Measurements from ENCODE around the gene NSG1.

The NSG1 gene

DNA sequence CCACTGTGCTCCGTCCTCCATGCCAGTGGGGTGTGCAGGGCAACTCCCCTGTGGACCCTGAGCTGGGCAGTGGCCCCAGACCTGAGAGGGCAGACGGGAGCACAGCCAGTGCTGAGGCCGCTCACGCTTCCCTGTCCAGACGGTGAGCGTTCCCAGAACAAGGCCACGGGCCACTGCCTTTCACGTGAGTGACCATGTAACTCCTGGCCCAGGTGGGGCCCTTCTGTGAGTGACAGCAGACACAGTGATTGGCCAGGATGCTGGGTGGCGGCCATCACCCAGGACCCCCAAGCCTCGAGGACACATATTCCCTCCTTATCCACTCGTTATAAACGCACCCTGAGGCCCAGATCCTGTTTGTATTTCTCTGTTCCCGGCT, 10.5 kb downstream of the NSG1 start:
- Histone ChIP-seq H3K4me3 (peak overlapping the region; percentile 59; the same call in 1 of the 2 replicates), H3K9ac (ENCODE audit: insufficient read length) (peak overlapping the region; percentile 22), H3K9me3 (ENCODE audit: low read depth, low read length) (peaks cover 5% of the 10 kb centered on the region; the same call in 1 of the 2 replicates), H3K36me3 (ENCODE audit: insufficient read depth, low read length) (peaks cover 26% of the 10 kb centered on the region), H3K27ac (peak overlapping the region; percentile 88)
- no peak for DNase-seq (ENCODE audit: low read depth, low spot score)
- TF ChIP-seq EZH2 (IDR thresholded peaks at IDR 0.05): no peak
- no peak for TF ChIP-seq FOXP2 (optimal IDR thresholded peaks at IDR 0.05; ENCODE audit: control extremely low read depth, extremely low read length, insufficient read depth)
- no peak for TF ChIP-seq POLR2AphosphoS5 (IDR thresholded peaks at IDR 0.05; ENCODE audit: borderline replicate concordance, low read depth, low read length)

DNA sequence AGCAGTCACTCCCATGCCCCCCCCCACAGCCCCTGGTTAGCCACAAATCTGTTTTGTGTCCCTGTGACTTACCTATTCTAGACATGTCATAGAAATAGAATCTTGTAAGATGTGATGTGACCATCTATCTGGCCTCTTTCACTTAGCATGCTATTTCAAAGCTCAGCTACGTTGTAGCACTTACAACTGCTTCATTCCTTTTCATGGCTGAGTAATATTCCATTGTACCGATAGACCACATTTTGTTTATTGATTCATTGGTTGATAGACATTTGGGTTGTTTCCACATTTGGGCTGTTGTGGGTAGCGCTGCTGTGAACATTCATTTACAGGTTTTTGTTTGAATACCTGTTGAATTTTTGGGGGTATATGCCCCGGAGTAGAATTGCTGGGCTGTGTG, 11.5 kb downstream of the NSG1 start:
- no peak for TF ChIP-seq EZH2 (IDR thresholded peaks at IDR 0.05)
- TF ChIP-seq FOXP2 (optimal IDR thresholded peaks at IDR 0.05; ENCODE audit: control extremely low read depth, extremely low read length, insufficient read depth): no peak
- no peak overlapping the region for H3K27ac ChIP-seq
- DNase-seq (ENCODE audit: low read depth, low spot score): no peak
- peaks cover 5% of the 10 kb centered on the region; the same call in 1 of the 2 replicates for H3K9me3 ChIP-seq (ENCODE audit: low read depth, low read length)
- no peak overlapping the region for H3K4me3 ChIP-seq
- no peak overlapping the region for H3K9ac ChIP-seq (ENCODE audit: insufficient read length)
- H3K36me3 ChIP-seq (ENCODE audit: insufficient read depth, low read length): peaks cover 27% of the 10 kb centered on the region

DNA sequence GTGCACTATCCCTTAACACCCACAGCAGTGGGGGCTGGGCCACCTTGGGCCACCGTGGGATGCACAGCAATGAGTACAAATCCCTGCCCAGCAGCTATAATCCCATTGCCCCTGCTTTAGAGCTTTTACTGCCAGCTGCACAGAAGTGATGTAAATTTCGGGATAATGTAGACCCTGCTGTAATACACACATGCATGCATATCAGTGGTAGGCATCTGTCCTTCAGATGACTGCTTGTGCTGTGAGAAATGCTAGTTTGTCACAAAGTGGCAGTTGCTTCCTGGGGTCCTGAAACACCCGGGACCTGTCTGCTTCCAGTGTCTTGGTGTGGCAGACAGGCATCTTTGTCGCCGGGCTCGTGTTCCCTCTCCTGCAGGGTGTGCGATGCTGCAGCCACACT, 14.1 kb downstream of the NSG1 start:
- TF ChIP-seq POLR2AphosphoS5 (IDR thresholded peaks at IDR 0.05; ENCODE audit: borderline replicate concordance, low read depth, low read length) (no peak), EZH2 (IDR thresholded peaks at IDR 0.05) (no peak), FOXP2 (optimal IDR thresholded peaks at IDR 0.05; ENCODE audit: control extremely low read depth, extremely low read length, insufficient read depth) (no peak)
- Histone ChIP-seq H3K9ac (ENCODE audit: insufficient read length) (no peak overlapping the region), H3K27ac (no peak overlapping the region), H3K9me3 (ENCODE audit: low read depth, low read length) (peaks cover 5% of the 10 kb centered on the region; the same call in 1 of the 2 replicates), H3K36me3 (ENCODE audit: insufficient read depth, low read length) (peaks cover 25% of the 10 kb centered on the region), H3K4me3 (no peak overlapping the region)
- DNase-seq (ENCODE audit: low read depth, low spot score): no peak

DNA sequence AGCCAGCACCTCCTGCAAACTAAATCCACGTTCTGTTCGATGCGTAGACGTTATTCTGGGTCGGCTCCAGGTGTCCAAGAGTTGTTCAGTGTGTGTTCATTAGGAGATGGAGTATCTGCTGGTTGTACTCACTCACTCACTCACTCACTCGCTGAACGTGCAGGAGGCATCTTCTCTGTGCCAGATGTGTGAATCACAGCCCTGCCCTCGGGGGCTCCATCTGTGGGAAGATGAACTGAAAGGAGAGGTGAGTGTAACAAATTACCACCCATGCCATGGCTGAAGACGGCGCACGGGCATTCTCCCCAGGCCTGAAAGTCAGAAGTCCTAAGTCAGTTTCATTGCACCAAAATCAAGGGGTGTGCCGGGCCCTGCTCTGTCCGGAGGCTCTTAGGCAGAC, 16.1 kb downstream of the NSG1 start:
- Histone ChIP-seq H3K27ac (no peak overlapping the region), H3K9me3 (ENCODE audit: low read depth, low read length) (peaks cover 5% of the 10 kb centered on the region; the same call in 1 of the 2 replicates), H3K36me3 (ENCODE audit: insufficient read depth, low read length) (peaks cover 25% of the 10 kb centered on the region), H3K9ac (ENCODE audit: insufficient read length) (no peak overlapping the region), H3K4me3 (no peak overlapping the region)
- no peak for DNase-seq (ENCODE audit: low read depth, low spot score)
- no peak for TF ChIP-seq EZH2 (IDR thresholded peaks at IDR 0.05)
- no peak for TF ChIP-seq FOXP2 (optimal IDR thresholded peaks at IDR 0.05; ENCODE audit: control extremely low read depth, extremely low read length, insufficient read depth)

DNA sequence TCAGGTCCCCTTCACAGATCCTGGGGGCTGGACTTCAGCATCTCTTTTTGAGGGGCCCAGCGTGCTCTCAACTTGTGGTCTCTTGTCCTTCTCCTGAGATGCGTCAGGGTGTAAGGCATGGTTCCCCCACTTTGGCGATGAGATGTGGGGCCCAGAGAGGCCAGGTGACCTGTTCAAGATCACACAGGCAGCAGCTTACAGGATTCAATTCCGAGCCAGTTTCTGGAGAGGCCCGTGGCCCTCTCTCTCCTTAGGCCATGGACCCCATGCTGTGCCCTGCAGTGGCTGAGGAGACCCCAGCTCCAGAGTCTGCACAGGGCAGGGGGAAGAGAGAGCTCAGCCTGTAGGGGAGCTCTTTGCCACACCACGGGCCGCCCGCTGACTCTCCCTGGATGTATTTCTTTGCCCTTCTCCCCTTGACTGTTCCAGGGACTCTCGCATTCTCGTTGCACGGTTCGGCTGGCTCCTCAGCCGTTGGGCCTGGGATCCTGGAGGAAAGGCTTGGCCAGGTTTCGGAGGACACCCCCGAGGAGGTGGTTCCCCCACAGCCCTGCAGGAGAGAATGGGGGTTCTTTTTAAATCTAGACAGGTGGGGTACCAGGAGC, 18.6 kb downstream of the NSG1 start:
- DNase-seq (ENCODE audit: low read depth, low spot score): no peak
- TF ChIP-seq FOXP2 (optimal IDR thresholded peaks at IDR 0.05; ENCODE audit: control extremely low read depth, extremely low read length, insufficient read depth) (no peak), EZH2 (IDR thresholded peaks at IDR 0.05) (no peak), POLR2AphosphoS5 (IDR thresholded peaks at IDR 0.05; ENCODE audit: borderline replicate concordance, low read depth, low read length) (no peak)
- Histone ChIP-seq H3K4me3 (no peak overlapping the region), H3K9me3 (ENCODE audit: low read depth, low read length) (no peaks in the 10 kb centered on the region), H3K27ac (no peak overlapping the region), H3K36me3 (ENCODE audit: insufficient read depth, low read length) (peaks cover 5% of the 10 kb centered on the region), H3K9ac (ENCODE audit: insufficient read length) (no peak overlapping the region)

DNA sequence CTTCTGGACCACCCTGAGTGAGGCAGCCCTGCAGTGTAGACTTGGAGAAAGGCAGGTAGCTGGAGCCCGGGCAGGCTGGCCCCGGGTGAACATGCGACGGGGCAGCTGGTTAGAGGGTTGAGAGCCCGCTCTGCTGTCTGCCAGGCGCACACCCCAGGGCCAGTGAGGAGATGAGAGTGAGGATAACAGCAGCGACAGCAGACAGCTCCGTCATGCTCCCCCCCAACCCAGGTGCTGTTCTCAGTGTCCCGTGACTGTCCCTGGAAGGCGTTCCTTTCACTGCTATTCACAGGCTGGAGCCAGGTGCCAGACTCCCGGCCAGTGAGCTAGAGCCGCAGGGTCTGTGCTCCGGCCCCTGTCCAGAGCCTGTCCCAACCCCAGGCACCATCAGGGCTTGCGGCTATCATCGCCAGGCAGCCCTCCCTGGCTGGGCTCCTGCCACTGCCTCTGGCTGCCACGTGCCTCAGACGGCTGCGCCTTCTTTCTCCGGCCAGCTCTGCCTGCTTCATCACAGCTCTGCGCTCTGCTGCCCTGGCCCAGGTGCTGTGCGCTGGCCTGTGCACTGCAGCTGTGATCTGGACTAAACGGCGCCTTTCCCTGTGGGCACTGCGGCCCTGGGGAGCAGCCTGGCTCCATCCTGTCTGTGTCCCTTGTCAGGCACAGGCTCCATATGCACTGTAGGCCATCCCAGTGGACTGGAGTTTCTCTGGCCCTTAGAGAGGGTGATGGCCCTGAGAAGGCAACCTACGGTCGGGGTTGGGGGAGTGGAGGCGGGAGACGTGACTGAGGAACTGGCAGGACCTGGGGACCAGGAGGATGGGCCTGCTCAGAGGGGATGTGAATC, 19.8 kb downstream of the NSG1 start:
- Histone ChIP-seq H3K4me3 (no peak overlapping the region), H3K27ac (no peak overlapping the region), H3K9ac (ENCODE audit: insufficient read length) (no peak overlapping the region), H3K9me3 (ENCODE audit: low read depth, low read length) (no peaks in the 10 kb centered on the region), H3K36me3 (ENCODE audit: insufficient read depth, low read length) (peaks cover 4% of the 10 kb centered on the region; the same call in 1 of the 2 replicates)
- no peak for TF ChIP-seq POLR2AphosphoS5 (IDR thresholded peaks at IDR 0.05; ENCODE audit: borderline replicate concordance, low read depth, low read length)
- no peak for DNase-seq (ENCODE audit: low read depth, low spot score)

DNA sequence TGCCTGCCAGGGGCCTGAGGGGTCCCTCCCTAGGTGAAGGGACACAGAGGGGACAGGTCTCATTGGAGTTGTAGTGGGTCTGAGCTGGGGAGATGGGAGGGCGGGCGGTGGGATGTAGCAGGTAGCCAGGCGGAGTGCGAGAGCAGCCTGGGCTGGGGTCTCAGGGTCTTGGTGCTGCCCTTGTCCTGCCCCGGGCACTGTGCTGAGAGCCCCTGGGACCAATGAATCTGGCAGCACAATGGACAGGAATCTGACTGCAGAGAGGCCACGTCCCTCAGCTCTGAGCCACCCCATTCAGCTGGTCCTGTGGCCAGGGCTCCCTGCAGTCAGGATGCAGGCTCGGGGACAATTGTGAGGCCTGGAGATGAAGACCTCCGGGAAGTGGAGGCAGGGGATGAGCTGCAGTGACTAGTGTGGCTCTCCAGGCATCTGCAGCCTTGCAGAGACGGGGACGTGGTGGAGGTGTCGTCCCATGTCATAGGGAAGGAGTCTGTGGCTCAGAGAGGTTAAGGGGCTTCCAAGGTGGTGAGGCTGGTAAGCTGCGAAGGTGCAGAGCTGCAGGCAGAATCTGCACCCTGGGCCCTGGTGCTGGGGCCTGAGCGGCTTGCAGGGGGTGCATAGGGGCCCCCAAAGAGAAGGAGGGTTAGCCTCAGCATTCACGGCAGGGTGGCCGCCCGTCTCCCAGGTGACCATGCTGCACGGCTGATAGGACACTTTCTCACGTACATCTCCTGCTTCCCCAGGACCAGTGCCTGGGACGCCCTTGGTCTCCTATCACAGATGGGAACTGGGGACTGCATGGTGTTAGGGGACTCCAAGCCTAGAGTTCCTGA, 20.6 kb downstream of the NSG1 start:
- Histone ChIP-seq H3K27ac (no peak overlapping the region), H3K9ac (ENCODE audit: insufficient read length) (no peak overlapping the region), H3K36me3 (ENCODE audit: insufficient read depth, low read length) (peaks cover 4% of the 10 kb centered on the region; the same call in 1 of the 2 replicates), H3K9me3 (ENCODE audit: low read depth, low read length) (no peaks in the 10 kb centered on the region), H3K4me3 (no peak overlapping the region)
- no peak for TF ChIP-seq POLR2AphosphoS5 (IDR thresholded peaks at IDR 0.05; ENCODE audit: borderline replicate concordance, low read depth, low read length)
- no peak for TF ChIP-seq FOXP2 (optimal IDR thresholded peaks at IDR 0.05; ENCODE audit: control extremely low read depth, extremely low read length, insufficient read depth)
- TF ChIP-seq EZH2 (IDR thresholded peaks at IDR 0.05): no peak
- no peak for DNase-seq (ENCODE audit: low read depth, low spot score)

DNA sequence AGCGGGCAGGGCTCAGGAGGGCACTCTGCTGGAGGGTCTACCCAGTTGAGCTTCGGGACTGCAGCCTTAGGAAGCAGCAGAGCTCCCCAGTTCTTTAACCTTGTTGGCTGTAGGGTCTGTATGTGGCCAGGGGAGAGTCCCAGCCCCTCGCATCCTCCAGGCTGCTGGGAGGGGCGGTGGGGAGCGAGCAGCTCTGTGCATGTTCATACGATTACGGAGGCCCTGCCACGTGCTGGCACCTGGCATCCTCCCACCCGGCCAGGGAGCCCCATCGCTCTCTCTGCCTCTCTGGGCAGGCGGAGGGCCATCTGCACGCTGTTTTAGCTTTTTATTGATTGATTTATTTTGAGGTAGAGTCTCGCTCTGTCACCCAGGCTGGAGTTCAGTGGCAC, 21.2 kb downstream of the NSG1 start:
- DNase-seq (ENCODE audit: low read depth, low spot score): no peak
- H3K9ac ChIP-seq (ENCODE audit: insufficient read length): no peak overlapping the region
- no peak for TF ChIP-seq POLR2AphosphoS5 (IDR thresholded peaks at IDR 0.05; ENCODE audit: borderline replicate concordance, low read depth, low read length)
- no peak for TF ChIP-seq EZH2 (IDR thresholded peaks at IDR 0.05)
- no peak for TF ChIP-seq FOXP2 (optimal IDR thresholded peaks at IDR 0.05; ENCODE audit: control extremely low read depth, extremely low read length, insufficient read depth)

More for the DNA sequence above, 21.2 kb downstream of the NSG1 start:
- Histone ChIP-seq H3K9me3 (ENCODE audit: low read depth, low read length) (no peaks in the 10 kb centered on the region), H3K27ac (no peak overlapping the region), H3K36me3 (ENCODE audit: insufficient read depth, low read length) (no peaks in the 10 kb centered on the region; the same call in 1 of the 2 replicates), H3K4me3 (no peak overlapping the region)

All from SK-N-MC (cell line).